DND-41 (cell line): Measurements from ENCODE around the gene CEP126.

Experiments used
- EZH2 ChIP-seq: IDR thresholded peaks from 3 replicates; pipeline ENCODE4 v1.6.1; 2012; ENCODE audit warnings: borderline replicate concordance, low read depth, mild to moderate bottlenecking, moderate library complexity, low read length, inconsistent platforms; ENCODE audit not compliant: severe bottlenecking
- TF ChIP-seq, protein P1 (sequence below): IDR thresholded peaks from 2 replicates; pipeline ENCODE4 v1.5.1; 2012; ENCODE audit warnings: borderline replicate concordance, low read length, moderate library complexity, mild to moderate bottlenecking; ENCODE audit not compliant: poor library complexity, severe bottlenecking; ENCODE audit errors: extremely low read depth

DNA sequence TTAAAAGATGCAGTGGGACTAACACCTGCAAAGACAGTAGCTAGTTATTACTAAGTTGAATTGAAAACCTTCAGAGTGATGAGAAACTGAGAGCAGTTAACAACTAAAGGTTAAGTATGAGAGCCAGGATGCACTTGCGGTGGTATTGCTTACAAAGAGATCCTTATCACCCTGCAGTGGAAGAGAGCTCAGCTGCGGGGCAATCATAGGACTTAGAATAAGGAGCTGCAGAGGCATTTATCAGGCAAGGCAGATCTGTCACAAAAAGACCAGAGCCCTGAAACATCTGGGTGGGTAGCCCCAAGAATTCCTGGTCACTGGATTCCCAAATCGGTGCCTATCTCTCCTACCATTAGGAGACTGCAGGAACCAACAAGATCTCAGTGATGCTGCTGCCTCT lies 98.1 kb downstream of the CEP126 start:
- TF ChIP-seq, protein P1, sequence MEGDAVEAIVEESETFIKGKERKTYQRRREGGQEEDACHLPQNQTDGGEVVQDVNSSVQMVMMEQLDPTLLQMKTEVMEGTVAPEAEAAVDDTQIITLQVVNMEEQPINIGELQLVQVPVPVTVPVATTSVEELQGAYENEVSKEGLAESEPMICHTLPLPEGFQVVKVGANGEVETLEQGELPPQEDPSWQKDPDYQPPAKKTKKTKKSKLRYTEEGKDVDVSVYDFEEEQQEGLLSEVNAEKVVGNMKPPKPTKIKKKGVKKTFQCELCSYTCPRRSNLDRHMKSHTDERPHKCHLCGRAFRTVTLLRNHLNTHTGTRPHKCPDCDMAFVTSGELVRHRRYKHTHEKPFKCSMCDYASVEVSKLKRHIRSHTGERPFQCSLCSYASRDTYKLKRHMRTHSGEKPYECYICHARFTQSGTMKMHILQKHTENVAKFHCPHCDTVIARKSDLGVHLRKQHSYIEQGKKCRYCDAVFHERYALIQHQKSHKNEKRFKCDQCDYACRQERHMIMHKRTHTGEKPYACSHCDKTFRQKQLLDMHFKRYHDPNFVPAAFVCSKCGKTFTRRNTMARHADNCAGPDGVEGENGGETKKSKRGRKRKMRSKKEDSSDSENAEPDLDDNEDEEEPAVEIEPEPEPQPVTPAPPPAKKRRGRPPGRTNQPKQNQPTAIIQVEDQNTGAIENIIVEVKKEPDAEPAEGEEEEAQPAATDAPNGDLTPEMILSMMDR, result no peak
- no peak for TF ChIP-seq EZH2
